ENCODE results near the gene IL31. TPM values are rescaled to one million over a fixed set of nuclear protein-coding genes. Genes with fewer than 3 reads are reported as not detected.

Gene IL31
- total RNA-seq = not detected in 2 replicates

DNA sequence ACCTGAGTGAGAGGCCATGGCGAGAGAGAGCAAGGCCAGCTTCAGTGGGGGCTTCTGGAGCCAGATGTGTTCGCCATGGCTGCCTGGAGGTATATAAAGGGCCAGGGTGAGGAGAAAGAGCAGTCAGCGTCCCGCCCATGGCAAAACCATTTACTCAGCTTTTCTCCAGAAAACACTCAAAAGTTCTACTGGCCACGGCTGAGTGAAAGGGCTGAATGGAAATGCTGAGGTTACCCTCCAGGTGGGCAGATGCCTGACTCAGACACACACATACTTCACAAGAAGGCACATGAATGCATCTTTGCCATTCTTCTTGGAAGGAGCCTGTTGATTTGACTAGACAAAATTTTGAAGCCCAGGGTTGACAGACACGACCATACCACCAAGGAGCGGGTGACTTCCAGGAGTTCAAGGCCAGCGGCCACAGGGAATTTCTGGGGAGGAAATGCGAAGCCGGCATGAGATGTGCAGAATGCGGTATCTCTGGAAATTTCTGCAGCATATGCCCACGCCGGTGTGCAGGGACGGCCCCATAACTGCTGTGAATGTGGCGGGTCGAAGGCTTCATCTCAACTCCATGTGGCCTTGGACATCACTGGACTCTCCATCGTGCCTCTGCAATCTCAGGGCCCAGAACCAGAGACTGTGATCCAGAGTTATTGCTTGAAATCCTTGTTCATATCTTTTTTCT, at the start of gene IL31:
TSS of gene IL31 (minus strand) at position 67 of the 691 bp plus-strand sequence. CDS start at position 18, 49 bp downstream.

DNA sequence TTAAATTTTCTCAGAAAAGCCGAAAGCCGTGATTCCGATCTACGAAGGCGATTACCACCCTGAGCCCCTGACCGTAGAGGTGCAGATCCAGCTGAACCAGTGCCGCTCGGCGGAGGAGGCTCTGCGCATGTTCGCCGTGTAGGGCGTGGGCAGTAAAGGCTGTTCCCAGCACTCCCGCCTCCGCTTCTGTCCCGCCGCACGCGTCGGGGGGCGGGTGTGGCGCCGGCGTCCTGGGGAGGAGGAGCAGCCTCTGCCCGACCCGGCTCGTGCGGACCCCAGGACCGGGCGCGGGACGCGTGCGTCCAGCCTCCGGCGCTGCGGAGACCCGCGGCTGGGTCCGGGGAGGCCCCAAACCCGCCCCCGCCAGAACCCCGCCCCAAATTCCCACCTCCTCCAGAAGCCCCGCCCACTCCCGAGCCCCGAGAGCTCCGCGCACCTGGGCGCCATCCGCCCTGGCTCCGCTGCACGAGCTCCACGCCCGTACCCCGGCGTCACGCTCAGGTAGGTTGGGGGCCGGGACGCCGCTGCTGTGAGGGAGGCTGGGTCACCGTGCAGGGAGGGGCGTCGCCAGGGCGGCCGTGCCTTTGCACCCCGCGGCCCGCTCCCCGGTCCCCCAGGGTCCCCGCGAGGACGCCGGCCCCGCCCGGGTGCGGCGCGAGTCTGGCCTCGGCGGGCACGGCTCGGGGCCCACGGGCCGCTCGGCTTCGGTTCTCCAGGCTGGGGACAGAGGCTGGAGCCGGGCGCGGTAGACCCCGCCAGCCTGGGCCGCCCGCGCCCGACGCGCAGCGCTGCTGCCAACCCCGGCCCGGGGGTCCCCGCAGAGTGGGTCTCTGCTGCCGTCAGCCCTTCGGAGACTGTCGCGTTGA, 29.5 kb upstream of the IL31 start, which contains the start of gene B3GNT4:
TSS of gene B3GNT4 (plus strand) at position 409 of the 866 bp plus-strand sequence. CDS start 910 bp downstream, outside the sequence.

DNA sequence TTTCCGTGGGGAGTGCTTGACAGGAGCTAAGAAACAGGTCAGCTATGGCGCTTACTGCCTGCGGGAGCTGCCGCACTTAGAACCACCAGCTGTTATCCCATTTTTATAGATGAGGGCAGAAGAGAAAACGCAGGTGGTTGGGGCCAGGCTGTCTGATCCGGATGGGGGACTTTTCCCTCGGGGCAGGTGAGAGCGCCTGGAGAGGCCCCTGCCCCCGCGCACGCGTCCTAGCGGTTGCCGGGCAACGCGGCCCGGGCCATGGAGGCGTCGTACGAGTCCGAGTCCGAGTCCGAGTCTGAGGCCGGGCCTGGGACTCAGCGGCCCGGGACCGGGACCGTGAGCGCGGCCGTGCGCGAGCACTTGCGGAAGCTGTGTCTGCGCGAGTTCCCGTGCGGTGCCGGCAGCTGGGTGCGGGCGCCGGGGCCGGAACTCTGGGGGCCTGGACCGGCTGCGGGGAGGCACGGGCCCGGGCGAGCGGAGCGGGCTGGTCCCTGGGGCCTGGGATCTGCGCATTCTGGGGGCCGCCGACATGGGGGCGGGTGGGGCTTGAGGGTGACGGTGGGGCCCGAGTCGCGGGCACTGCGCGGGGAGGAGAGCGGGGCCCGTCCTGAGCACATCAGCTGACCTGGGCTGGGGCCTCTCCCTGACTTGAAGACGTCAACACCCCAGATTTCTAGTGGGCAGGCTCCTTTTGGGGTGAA, 9.0 kb upstream of the IL31 start, which contains the start of gene LRRC43:
TSS of gene LRRC43 (plus strand) at position 237 of the 701 bp plus-strand sequence. CDS start at position 259, 22 bp downstream.

Other genes starting within 250 kb of the IL31 start
- gene BCL7A, start 152.3 kb downstream of the IL31 start, total RNA-seq = 6.2 and 6.3 TPM in 2 replicates
- gene MLXIP, start 95.5 kb downstream of the IL31 start, total RNA-seq = 16.3 and 17.4 TPM in 2 replicates
- 0.93 and 2.6 TPM in 2 replicates for gene LRRC43, start 8.9 kb upstream of the IL31 start, total RNA-seq
- not detected in 2 replicates for gene B3GNT4, start 29.5 kb upstream of the IL31 start, total RNA-seq
- gene DIABLO, start 51.8 kb upstream of the IL31 start, total RNA-seq = 60.7 and 63.3 TPM in 2 replicates
- gene VPS33A, start 92.3 kb upstream of the IL31 start, total RNA-seq = 19.3 and 23.8 TPM in 2 replicates
- 45.0 and 45.2 TPM in 2 replicates for gene CLIP1, start 248.4 kb upstream of the IL31 start, total RNA-seq

Measured in mammary microvascular endothelial cell (primary cell).